ENCODE data around the gene MACROD2.

DNA sequence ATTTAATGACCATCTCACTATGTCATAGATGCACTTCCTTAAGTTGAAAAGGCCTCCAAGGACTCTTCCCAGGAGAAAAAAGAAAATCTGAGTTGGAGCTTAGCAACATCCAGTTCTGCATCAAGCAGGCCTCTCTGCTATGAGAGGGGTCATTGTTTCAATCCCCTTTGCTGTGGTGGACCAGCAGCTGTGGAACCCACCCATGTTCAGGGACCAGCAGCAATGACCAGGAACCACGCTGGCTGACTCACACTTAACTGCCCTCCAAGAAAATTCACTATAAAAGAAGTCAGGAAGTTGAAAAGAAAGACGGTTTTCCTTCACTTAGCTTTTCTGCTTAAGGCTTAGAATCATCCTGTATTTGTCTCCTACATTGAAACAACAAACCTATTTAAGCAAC lies 1404.5 kb downstream of the MACROD2 start:
- no peak for TF ChIP-seq CTCF (IDR thresholded peaks at IDR 0.05)
- no peak for TF ChIP-seq POLR2A (IDR thresholded peaks at IDR 0.05)
